Stimulated activated CD4-positive, alpha-beta T cell treated with anti-CD3 and anti-CD28 coated beads, TNF-alpha, amount 100 ng/mL, for 48 hours (primary cell): ENCODE results near the gene WDR17.

Experiments used
- DNase-seq, 3 donors: peaks; one replicate each; pipeline ENCODE4 v3.0.0-alpha.2; 2020; ENCODE audit warnings: low read depth in 3 of 3

The WDR17 gene

GRCh38 chr4:176090115-176090514 is 24.5 kb downstream of the WDR17 start:
- DNase-seq, result no peak

- no peak for DNase-seq
Measured at GRCh38 chr4:176099314-176099713, 33.7 kb downstream of the WDR17 start.

- no peak for DNase-seq
Measured at GRCh38 chr4:176102414-176103063, 36.9 kb downstream of the WDR17 start.

- no peak for DNase-seq
Measured at GRCh38 chr4:176107695-176108094, 42.1 kb downstream of the WDR17 start.

- DNase-seq, result no peak
Measured at GRCh38 chr4:176123710-176124407, 58.2 kb downstream of the WDR17 start.

GRCh38 chr4:176125063-176125462 is 59.4 kb downstream of the WDR17 start:
- no peak for DNase-seq

- no peak for DNase-seq
Measured at GRCh38 chr4:176134670-176135069, 69.0 kb downstream of the WDR17 start.

GRCh38 chr4:176137631-176138030 is 72.0 kb downstream of the WDR17 start:
- DNase-seq, result no peak

- DNase-seq, result no peak
Measured at GRCh38 chr4:176139518-176139917, 73.9 kb downstream of the WDR17 start.

GRCh38 chr4:176142253-176142652 is 76.6 kb downstream of the WDR17 start:
- no peak for DNase-seq

- no peak for DNase-seq
Measured at GRCh38 chr4:176149680-176150355, 84.2 kb downstream of the WDR17 start.

GRCh38 chr4:176150356-176150682 is 84.7 kb downstream of the WDR17 start:
- no peak for DNase-seq

- DNase-seq, result no peak
Measured at GRCh38 chr4:176150704-176151103, 85.1 kb downstream of the WDR17 start.

- DNase-seq, result no peak
Measured at GRCh38 chr4:176153124-176153523, 87.5 kb downstream of the WDR17 start.

GRCh38 chr4:176156656-176157055 is 91.0 kb downstream of the WDR17 start:
- no peak for DNase-seq

- no peak for DNase-seq
Measured at GRCh38 chr4:176163041-176163440, 97.4 kb downstream of the WDR17 start.

- DNase-seq, result no peak
Measured at GRCh38 chr4:176185051-176185450, 119.4 kb downstream of the WDR17 start.

GRCh38 chr4:176186067-176186466 is 120.4 kb downstream of the WDR17 start:
- DNase-seq, result no peak

GRCh38 chr4:176186671-176187395 is 121.2 kb downstream of the WDR17 start:
- DNase-seq, result no peak

GRCh38 chr4:176187624-176188023 is 122.0 kb downstream of the WDR17 start:
- DNase-seq, result no peak

- DNase-seq, result no peak
Measured at GRCh38 chr4:176188654-176189053, 123.0 kb downstream of the WDR17 start.
